CD4-positive, alpha-beta T cell treated with Interleukin-1 beta for 1 hour (primary cell): ENCODE measurements around the gene TPRA1.
"Not testable (repeated sequence)": the region's sequence is repeated elsewhere in the genome, so short reads cannot be mapped to it uniquely, and the experiment has no call there.

Source experiments
- DNase-seq, 2 donors: peaks; one replicate each; pipeline ENCODE4 v3.0.0-alpha.2; 2020 to 2022

Gene TPRA1

DNA sequence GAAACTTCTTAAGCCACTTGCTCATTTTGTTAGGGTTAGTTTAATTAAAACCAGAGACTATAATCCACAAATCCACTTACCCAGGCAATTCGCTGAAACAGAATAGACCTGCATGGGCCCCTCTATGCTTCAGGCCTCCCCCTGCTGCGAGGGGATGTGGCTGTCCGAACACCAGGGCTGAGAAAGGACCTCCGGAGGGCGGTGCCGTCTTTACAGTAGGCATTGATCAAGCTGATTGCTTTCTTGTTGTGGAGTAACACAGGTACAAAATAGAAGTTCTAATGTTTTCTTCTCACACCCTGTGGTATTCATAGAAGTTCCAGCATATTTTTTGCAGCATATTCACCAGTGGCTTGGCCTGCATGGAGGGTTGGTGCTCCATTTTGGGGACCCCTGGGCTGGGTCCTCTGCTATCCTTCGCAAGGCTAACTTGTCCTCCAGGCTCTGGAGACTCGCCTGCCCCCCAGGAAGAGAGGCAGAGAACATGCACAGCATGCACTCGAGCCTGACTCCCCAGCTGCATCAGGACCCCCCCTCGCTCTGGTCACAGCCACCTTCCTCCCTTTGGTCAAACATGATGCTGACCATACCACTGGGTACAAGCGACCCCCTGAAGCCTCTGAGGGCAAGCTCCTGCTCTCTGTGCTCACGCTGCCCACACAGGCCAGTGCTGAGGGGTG is 55.3 kb downstream of the TPRA1 start:
- DNase-seq = no peak

GRCh38 chr3:127534564-127534963 is 56.0 kb downstream of the TPRA1 start:
- no peak for DNase-seq

- DNase-seq = no peak
These were observed 56.4 kb downstream of the TPRA1 start for GRCh38 chr3:127534161-127534451.

- DNase-seq = no peak
These were observed 57.9 kb downstream of the TPRA1 start for GRCh38 chr3:127532561-127533203.

DNA sequence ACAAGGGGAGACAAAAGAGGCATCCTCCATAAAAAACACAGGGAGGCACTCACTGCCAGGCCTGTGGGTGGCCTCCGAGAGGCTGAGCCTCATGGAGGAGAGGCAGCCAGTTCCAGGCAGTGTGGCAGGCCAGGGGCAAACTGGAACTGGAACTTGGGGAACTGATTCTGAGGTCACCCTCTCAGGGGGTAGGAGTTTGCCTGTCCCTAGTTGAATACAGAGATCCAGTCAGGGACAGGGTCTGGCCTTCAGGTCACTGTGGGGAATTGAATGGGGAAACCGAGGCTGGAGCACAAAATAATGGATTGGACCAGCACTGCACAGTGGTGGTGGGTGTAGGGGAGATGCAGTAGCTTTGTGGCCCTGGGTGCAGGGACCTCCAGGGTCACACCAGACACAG is 58.7 kb downstream of the TPRA1 start:
- no peak for DNase-seq

DNA sequence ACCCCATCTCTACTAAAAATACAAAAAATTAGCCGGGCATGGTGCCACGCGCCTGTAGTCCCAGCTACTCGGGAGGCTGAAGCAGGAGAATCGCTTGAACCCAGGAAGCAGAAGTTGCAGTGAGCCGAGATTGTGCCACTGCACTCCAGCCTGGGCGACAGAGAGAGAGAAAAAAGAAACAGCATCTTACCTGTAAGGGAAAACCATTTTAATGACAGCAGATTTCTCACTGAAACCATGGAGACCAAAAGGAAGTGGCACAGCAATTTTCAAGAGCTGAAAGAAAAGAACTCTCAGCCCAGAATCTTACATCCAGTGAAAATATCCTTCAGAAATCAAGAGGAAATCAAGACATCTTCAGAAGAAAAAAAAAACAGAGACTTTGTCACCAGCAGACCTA is 59.7 kb downstream of the TPRA1 start:
- DNase-seq = not testable (repeated sequence)

DNA sequence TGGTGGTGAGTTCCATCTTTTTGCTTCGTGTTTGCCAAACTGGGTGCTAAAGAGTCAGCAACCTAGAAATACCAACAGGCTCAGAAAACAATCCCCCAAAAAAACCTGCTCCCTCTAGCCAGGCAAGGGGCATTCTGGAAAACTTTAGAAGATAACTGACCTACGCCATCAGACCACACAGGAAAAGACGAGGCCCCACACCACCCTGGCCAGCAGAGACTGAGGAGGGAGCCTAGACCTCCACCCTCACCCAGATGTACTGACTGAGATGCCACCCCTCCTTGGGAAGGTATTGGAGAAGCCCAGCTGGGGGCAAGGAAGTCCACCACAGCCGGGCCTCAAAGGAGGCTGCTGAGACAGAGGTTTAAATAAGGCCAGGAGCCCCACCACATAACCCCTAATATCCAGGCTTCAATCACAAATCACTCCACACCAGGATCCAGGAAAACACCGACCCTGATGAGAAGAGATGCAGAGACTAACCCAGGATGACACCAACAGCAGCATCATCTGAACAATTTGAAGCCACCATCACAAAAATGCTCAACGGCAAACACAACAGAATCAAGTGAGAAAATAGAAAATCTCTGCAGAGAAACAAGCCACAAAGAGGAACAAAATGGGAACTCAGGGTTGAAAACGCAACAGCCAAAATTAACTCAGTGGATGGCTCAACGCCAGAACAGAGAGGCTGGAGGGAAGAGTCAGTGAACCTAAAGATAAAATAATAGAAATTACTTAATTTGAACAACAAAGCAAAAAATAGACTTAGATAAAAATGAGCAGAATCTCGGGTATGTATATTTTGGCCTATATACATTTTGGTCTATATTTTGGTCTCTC is 61.0 kb downstream of the TPRA1 start:
- no peak for DNase-seq

DNA sequence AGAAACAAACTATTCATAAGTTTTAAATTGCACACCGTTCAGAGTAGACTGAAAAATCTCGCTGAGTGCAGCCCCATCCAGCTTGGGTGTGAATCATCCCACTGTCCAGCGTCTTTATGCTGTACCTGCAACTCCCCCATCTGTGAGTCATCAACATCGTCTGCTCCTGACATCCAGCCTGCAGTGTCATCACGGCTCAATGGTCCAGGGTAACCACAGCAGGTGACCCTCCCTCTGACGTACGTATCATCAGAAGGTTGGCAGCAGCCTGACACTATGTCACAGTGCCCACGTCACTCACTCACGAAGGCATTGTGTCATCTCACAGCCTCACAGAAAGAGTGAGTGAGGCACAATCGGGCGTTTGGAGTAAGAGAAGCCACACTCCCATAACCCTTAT is 65.2 kb downstream of the TPRA1 start:
- DNase-seq = no peak

- DNase-seq = no peak
These were observed 66.1 kb downstream of the TPRA1 start for GRCh38 chr3:127524296-127524896.
